Measurements from ENCODE around the gene MACROD2. TPM values are rescaled to one million over a fixed set of nuclear protein-coding genes. Genes with fewer than 3 reads are reported as not detected.

The MACROD2 gene
- total RNA-seq, 1 experiment from 2014 or later = 0.86 TPM

DNA sequence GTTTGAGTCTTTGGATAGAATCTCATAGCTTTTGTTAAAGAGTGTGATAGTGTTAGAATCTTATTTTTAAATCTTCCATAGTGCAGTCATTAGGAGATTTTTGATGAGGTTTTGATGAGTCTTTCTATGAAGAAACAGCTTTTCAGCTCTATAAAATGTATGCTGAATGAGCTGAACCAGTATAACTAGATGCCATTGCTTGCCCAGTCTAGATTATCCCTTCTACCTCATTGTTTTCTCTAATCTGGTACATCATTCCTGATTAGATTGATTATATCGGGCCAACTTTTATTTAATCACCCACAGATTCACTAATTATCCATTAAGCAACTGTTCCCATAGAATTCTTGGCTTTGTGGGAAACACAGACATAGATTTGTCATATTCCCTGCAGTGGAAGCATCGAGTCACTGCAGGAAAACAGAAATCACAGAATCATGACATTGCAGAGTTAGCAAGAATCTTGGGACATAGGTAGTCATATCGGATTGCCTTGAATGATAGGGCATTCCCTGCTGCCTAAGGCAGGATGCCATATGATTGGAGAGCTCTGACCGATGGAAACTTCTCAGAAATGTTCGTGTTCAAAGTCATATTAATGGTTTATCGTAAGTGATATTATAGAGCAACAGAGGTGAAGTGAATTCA is 1224.8 kb downstream of the MACROD2 start:
- DNase-seq (ENCODE audit: low read depth) = no peak

DNA sequence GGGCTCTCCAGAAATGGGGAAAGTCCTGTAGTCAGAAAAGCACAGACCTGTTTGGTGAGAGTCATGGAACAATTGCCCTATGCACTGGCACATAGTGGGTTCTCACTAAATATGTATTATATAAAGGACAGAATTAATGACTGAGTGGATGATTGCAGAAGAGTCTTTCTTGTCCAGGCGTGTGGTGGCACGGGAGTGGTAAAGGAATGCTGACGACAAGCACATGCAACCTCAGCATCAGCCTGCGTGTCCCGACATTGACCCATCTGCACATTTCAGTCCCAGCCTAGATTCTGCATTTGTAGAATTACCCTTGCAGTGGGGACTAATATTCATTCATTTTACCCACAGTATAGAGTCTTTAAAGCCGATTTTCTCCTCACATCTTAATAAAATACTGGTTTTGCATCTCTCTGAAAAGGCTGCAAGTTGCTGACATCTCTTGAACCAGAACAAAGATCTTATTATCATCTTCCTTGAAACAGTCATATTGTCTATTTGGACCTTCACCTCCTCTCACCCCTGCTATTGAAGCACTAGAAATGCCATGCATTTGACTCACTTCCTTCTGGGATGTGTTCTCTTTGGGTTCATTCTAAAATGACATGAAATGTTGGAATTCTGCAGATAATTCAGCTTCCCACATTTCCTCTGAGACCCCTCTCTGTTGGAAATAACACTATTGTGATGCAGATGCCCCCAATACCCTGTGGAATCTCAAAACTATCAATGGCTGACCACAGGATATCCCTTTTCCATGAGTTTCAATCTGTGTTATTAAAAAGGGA is 1225.7 kb downstream of the MACROD2 start:
- DNase-seq (ENCODE audit: low read depth) = no peak

DNA sequence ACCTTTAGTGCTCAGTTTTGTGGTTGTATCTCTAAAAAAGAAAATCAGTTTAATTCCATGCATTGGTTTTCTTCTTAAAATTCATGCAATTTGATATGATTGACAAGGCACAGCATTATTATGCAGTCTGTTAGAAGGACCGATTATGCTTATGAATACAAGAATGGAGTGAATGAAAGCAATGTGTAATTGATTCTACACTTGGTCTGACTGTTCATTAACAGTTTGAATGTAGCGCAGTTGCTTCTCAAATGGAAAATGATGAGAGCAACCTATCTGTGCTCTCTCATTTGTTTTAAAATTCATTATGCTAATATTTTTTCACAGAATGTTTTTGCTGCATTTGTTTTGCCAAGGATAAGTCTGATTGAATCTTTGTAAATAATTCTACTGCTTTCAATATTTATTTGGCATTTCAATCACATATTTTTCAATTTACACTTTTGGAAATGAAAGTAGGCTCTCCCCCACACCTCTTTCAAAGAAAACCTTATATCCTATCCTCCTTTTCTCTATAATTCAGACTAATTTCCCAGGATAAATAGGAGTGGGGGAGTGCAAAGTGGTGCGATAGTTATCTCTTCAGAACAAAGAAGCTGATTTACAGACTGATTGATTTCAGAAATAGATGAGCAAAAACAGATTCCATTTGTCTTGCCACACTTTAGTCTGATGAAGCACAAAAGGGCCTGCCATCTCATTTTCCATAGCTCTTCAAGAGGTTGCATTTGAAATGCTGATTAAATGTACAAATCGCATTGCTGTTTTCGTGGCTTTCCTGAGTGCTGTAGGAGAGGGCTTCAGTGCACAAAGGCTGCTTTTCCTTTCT is 1227.4 kb downstream of the MACROD2 start:
- no peak for DNase-seq (ENCODE audit: low read depth)

DNA sequence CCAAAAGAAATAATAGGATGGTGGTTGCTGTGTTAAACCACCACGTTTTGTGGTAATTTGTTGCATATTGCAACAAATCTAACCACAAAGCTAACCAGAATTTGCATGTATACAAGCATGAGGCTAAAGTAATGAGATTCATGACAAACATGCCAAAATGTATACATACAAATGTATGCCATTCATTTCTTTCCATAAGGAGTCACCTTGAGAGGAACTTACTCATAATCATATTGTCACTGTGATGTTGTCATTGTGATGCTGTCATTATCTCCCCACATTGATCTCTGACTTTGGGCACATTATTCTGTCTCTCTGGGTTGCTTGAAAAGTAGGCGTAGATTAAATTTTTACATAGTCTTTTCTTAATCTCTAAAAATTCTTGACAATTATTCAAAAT is 1228.9 kb downstream of the MACROD2 start:
- no peak for DNase-seq (ENCODE audit: low read depth)

DNA sequence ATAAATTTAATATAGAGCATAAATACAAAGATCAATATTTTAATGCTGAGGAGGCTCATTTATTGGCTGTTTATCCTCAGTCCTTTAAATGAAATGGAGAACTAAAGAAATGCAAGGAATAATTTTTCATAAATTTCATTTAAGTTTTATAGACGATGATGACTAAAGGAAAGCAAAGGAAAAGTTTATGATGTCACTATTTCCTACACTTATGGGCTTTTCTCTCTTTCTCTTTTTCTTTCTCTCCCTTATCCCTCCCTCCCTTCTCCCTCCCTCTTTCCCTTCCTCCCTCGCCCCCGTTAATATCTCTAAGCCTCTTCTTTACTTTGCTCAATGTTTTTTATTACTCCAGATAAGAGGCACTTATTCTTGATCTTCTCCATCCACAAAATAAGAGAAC is 1231.8 kb downstream of the MACROD2 start:
- no peak for DNase-seq (ENCODE audit: low read depth)

DNA sequence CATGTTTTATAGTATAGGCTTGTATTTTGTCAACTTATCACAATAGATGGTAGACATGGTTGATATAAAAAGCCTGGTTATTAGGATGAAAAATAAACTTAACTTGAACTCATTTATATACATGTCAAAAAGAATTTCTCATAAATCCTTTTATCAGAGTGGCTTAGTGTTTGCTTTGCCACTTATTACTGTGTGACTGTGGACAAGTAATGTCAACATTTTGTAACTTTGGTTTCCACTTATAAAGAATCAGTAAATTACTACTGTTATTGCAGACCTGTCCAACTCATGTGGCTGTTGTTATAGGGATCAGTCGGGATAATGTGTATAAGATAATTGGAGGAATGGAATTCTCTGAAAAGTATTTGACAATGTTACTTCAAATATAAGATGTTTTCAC is 1236.9 kb downstream of the MACROD2 start:
- DNase-seq (ENCODE audit: low read depth) = no peak

DNA sequence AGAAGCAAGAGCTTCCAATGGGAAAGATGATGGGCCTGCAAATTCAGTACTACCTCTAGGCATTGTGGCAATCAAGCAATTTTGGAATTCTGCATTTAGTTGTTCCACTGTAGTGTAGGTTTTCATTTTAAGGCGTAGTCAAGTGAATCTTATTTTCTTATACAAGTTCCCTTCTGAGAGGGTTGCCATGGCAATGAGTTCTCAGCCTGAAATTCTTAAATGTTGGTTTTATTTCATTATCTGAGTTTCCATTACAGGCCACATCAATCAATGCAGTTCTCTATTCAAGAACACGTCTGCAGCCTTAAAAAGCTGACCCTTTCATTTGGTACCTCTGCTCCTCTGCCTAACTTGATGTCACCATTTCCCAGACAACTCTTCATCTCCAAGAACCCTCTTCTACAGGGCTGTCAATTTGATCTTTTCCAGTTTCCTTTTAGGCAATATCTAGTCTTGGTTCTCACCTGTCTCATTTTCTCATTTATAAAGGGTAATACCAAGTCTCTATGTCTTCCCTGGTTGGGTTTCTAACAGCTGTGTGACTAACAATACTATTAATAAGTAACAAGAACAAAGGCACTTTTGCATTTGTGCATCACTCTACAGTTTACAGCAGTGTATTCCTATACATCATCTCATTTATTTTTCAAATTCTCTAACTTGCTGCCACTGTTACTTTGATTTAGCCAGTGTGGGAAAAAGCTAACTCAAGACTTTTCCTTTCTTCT is 1240.3 kb downstream of the MACROD2 start:
- DNase-seq (ENCODE audit: low read depth) = no peak

DNA sequence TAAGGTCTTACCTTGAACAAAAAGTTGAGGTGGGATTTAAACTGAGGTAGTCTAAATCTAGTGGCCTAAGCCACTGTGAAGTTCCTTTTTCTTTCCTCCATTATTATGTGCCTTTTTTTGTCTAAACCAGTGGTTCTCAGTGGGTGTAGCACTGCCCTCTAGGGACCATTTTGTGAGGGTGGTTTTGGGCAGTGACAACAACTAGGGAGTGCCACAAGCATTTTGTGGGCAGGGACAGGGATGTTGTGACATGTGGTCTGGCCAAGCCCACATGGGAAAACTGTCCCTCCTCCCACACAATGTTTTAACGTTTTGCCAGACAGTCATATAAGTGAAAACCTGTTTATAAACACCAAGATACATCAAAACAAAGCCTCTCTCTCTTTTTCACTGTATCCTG is 1241.5 kb downstream of the MACROD2 start:
- DNase-seq (ENCODE audit: low read depth) = no peak

DNA sequence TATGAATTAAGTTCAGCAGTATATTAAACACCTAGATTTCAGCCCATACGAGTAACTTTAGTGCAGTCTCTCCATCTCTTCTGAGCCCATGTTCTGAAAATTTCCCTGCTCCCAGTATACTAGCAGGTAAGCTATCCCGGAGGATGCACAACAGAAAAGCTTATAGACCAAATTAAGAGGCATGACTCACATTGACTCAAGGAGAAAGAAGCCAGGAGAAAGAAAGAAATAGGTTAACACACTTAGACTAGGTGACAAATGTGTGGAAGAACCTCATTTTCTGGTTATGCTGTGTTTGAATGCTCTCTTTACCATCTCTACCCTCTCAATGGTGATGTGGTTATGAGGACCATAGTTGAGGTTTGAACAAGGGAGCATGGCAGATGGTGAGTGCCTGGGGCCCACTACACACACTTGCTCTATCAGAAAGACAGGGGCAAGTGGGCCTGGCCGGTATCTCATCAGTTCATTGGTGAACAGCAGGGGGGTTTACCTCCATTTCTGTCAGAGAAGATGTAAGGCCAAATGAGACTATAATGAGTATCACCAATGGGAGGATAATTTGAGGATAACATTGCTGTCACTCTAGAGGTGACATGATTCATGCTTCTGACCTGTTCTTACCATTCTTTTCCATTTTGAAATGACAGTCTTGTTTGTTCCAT is 1244.4 kb downstream of the MACROD2 start:
- DNase-seq (ENCODE audit: low read depth) = no peak

DNA sequence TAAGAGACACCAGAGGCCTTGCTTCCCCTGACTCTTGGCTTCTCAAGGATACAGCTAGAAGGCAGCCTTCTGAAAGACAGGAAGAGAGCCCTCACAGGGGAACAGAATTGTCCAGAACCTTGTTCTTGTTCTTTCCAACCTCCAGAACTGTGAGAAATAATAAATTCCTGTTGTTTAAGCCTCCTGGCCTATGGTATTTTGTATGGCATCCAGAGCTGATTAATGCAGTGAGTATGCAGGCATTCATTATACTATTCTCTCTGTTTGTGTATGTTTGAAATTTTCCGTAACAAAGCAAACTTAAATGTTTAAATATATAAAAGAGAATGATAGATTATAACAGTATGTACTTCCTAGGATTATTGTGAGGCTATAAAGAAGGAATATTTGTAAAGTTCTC is 1245.5 kb downstream of the MACROD2 start:
- DNase-seq (ENCODE audit: low read depth) = no peak

DNA sequence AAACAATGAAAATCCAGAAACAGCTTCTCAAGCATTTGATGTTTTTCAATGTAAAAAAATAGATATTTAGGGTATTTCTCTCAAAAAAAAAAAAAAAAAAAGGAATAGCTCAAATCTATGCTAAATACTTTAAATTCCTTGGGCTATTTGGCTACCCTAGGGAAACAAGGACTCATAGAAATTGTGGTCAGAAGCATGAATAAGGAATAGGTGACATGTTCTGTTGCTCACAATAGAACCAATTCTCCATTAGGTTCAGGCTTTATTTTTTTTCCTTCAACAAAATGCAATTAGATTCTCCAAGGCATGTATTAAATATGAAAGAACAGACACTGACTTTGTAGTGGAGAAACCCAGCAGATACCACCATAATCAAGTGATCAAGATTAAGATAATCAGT is 1246.4 kb downstream of the MACROD2 start:
- no peak for DNase-seq (ENCODE audit: low read depth)

DNA sequence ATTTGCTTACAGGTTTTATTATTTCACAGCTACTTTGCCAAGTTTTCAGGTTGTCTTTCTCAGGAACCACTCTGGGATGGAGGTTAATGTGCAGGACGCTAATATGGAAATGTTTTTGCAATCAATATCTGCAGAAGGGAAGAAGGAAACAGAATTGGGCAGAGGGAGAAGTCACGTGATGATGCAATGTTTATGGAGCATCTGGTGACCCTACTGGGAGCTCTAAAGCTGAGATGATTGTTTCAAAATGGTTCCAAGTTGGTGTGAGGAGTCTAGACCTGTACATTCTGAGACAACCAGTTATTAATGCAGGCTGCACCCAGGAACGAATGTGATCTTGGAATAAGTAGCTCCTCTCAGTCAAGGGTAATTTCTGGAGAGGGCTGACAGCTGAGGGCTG is 1247.5 kb downstream of the MACROD2 start:
- no peak for DNase-seq (ENCODE audit: low read depth)

DNA sequence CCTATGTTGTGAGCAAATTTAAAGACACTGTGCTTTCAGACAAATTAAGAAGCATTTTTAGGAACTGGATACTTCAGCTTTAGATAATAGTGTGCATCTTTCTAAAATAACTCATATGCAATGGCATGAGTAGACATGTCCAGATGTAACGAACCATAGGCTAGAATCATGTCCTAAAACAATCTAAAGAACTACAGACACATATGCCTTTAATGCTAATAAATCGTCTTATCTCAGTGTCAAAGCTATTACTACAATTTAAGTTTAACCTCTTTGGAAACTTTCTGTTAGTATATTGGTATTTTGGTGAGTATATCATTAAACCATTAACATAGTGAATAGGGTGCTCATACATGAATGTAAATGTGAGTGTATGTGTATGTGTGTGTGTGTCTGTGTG is 1250.6 kb downstream of the MACROD2 start:
- DNase-seq (ENCODE audit: low read depth) = no peak

DNA sequence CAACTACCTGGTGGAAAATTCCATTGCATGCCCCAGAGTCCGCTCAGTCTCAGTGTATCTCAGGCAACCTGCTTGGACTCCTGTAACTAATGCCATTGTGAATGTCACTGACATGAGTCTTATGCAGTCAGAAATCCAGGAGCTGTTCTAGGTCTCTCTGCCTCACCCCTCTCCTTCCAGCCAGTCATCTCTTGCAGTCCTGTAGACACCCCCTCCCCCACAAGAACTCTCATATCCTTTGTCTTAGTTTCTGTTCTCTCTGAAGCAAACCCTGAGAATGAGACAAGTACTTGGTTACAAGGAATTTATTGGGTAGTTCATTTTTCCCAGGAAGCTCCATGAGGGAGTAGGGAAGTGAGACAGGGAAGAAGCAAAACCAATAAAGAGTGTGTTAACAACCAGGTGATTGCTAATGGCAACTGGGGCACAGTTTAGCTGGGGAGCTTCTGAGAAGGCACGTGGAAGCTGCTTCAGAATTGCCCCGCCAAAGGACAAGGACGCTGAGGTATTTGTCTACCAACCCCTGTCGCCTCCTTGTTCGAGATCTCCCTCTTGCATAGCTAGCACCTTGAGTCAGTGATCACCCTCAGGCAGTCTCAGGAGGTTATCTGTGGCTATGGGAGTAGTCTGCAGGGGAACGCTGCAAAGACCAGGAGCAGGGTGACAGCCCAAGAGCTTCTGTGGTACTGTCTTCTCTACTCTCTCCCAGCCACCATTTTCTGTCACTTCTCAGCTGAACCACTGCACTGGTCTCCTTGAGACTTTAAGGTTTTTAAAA is 1253.5 kb downstream of the MACROD2 start:
- DNase-seq (ENCODE audit: low read depth) = no peak

DNA sequence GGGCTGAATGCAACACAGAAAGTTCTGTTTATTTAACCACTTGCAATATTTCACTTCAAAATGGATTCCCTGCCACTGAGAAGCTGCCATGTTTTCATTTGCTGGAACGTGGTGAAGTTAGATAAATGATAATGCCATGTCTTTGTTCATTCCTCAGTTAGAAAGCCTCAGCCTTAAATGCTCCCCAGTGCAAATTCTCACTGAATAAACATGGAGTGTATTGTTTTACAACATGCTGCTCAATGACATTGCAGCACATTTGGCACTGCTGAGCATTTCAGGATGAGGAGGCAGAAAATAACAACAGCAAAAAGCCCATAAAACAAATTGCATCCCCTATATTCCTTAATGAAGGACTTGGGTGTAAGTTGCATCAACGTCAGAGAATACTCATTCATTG is 1255.9 kb downstream of the MACROD2 start:
- no peak for DNase-seq (ENCODE audit: low read depth)

DNA sequence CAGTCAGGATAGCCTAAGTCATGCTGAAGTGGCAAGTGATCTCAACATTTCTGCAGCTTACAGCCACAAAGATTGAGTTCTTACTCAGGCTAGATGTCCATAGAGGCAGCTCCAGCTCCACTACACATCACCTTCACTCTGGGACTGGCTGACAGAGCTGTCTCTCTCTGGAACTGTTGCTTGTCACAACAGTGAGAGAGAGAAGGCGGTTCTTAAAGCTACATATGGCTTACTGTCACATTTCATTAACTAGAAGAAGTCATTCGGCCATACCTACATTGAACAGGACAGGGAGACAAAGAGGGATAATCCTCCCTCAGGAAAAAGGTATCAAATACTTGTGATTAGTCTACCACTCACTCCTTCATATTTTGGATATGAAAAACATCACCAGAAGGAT is 1257.0 kb downstream of the MACROD2 start:
- DNase-seq (ENCODE audit: low read depth) = no peak

DNA sequence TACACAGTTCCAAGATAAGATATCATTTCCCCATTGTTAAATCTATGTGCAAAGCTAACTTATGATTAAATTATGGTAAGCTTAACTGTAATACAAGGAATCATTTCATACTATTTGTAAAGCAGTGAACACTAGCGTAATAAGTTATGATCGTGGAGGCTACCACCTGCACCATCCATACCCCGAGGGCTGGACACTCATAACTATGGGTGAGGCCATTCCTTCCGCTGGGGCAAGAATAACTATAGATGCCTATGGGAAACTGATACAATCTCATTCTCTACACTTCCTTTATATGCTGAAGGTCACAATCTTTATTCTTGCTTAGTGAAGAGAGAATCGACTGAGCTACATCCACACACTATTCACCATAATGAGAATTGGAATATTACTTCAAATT is 1258.1 kb downstream of the MACROD2 start:
- no peak for DNase-seq (ENCODE audit: low read depth)

DNA sequence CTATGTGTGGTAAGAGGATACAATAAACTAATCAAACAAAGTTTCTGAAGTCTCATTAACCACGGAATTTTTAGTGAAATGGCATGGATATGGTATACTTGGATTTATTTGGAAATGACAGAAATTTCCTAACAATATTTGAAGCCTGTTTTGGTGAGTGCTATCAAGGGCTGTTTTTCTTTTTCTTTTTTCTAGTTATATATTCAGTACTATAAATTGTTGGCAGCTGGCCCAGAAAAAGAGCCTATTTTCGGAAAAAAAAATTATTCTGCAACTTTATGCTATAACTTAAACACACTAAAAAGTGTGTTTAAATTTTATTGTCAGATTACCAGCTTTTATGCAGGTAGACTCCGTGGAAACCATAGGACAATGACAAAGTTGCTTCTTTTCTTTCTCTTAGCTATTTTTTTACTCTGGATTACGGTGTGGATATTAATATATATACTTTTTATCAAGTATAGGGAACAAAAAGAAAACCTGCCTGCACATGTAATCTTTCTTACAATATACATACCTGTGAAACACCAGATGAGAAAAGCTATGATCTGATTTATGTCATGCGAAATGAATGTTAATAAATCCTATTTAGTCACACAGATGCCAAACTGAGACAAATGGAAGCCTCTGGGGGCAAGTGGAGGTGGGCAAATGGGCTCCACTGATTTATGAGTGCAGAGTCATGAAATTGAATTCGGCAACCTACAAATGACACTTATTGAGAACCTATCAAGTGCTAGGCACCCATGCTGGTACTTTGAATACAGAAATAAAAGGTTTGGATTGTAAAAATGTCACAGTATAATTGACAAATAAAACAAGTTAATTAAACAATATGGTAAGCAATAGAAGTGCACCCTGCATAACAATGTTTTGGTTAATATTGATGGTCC is 1261.6 kb downstream of the MACROD2 start:
- no peak for DNase-seq (ENCODE audit: low read depth)

DNA sequence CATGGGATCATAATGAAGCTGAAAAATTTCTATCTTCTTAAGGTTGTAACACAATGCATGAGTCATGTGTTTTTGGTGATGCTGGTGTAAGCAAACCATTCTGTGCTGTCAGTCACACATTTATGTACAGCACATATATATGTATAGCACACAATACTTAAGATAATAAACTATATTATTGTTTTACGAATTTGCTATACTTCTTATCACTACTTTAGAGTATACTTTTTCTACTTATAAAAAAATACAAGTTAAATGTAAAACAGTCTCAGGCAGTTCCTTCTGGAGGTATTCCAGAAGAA is 1262.2 kb downstream of the MACROD2 start:
- DNase-seq (ENCODE audit: low read depth) = no peak

Data from Daoy (cell line).